K562 (cell line): ENCODE measurements around the gene CAAP1. TPM values are rescaled to one million over a fixed set of nuclear protein-coding genes. Genes with fewer than 3 reads are reported as not detected.

Source experiments
- ATAC-seq: fragments of 200-7000 bp; cut with Tn5 transposase; 3 replicates; pipeline ENCODE4 v1.9.1; 2020; ENCODE audit warnings: moderate library complexity
- BruUV-seq: library from RNA; stranded (reverse); fragments of 400-500 nt; replicated peaks from 2 replicates; lab custom pipeline; 2021; lab: Mats Ljungman, UMichigan
- CTCF ChIA-PET: fragments of 300-600 bp; formaldehyde crosslinking; extraction: SDS; loops from one replicate; lab custom pipeline; 2021; ENCODE audit warnings: low intra/inter-chr PET ratio; lab: Yijun Ruan, JAX
- POLR2A ChIA-PET: fragments of 300-600, 350-650 bp; sonication (Branson Sonifier 250); formaldehyde crosslinking; extraction: SDS; loops from one replicate; lab custom pipeline; 2021; ENCODE audit warnings: antibody characterized with exemption, inconsistent platforms; lab: Yijun Ruan, JAX
- DNase-seq, 4 experiments: peaks; one replicate each; pipeline versions ENCODE4 v3.0.0 to v3.0.0-alpha.2; 2011 to 2018; ENCODE audit warnings: low spot score in 3 of 4, mixed read lengths in 3 of 4; ENCODE audit errors: extremely low read depth in 1 of 4
- FAIRE-seq: peaks from 2 replicates; lab custom pipeline; 2011; peaks lifted over from hg19 to GRCh38; lab: Jason Lieb, UNC
- H2AFZ ChIP-seq: 2 replicates; pipeline ENCODE4 v1.6.0; 2011; ENCODE audit warnings: low read depth, low read length, control low read depth, inconsistent platforms
- H3K27ac ChIP-seq: fragments of 200-600 bp; 3 replicates; pipeline ENCODE4 v1.8.0; 2011; ENCODE audit warnings: low read depth, mild to moderate bottlenecking, control low read depth, inconsistent platforms, low read length, moderate library complexity, mixed read lengths; ENCODE audit errors: extremely low read depth
- H3K27me3 ChIP-seq, 2 experiments: fragments of 300-600 bp in 1 of 2; 2 replicates in 1 of 2; 3 replicates in 1 of 2; pipeline versions ENCODE4 v1.6.0 to v1.8.0; 2011; ENCODE audit warnings: inconsistent platforms in 2 of 2, low read length in 2 of 2, mild to moderate bottlenecking in 1 of 2, mixed read lengths in 1 of 2, moderate library complexity in 1 of 2; ENCODE audit not compliant: control insufficient read depth in 2 of 2, insufficient read depth in 2 of 2
- H3K36me3 ChIP-seq: fragments of 300-600 bp; 3 replicates; pipeline ENCODE4 v1.8.0; 2011; ENCODE audit warnings: mild to moderate bottlenecking, low read length, inconsistent platforms; ENCODE audit not compliant: control insufficient read depth, insufficient read depth
- H3K4me1 ChIP-seq, 2 experiments: fragments of 200-600 bp in 1 of 2; replicated peaks in 1 of 2; 2 replicates in 1 of 2; 3 replicates in 1 of 2; pipeline versions ENCODE4 v1.5.1 to v1.8.0; 2011; ENCODE audit warnings: inconsistent platforms in 2 of 2, low read length in 2 of 2, mild to moderate bottlenecking in 1 of 2, mixed read lengths in 1 of 2, moderate library complexity in 1 of 2; ENCODE audit not compliant: control insufficient read depth in 2 of 2, insufficient read depth in 2 of 2
- H3K4me2 ChIP-seq: 2 replicates; pipeline ENCODE4 v1.6.1; 2011; ENCODE audit warnings: low read length, control low read depth, inconsistent platforms, mixed read lengths; ENCODE audit not compliant: insufficient read depth
- H3K4me3 ChIP-seq: fragments of 200-600 bp; sonication (generic), shearing (Covaris generic); 2 replicates; pipeline ENCODE4 v1.5.1; 2016; ENCODE audit warnings: control low read depth, inconsistent platforms
- H3K79me2 ChIP-seq: fragments of 200-600 bp; 3 replicates; pipeline ENCODE4 v1.8.0; 2011; ENCODE audit warnings: low read length, inconsistent platforms; ENCODE audit not compliant: control insufficient read depth, insufficient read depth
- H3K9ac ChIP-seq, 2 experiments: 2 replicates each; pipeline versions ENCODE4 v1.6.0 to v1.6.1; 2011; ENCODE audit warnings: low read depth in 2 of 2, low read length in 2 of 2, control low read depth in 1 of 2, inconsistent platforms in 1 of 2, mild to moderate bottlenecking in 1 of 2, mixed read lengths in 1 of 2; ENCODE audit not compliant: insufficient read depth in 1 of 2
- H3K9me1 ChIP-seq: one replicate; pipeline ENCODE4 v1.6.0; 2011; ENCODE audit warnings: inconsistent platforms, mild to moderate bottlenecking, low read length, moderate library complexity; ENCODE audit not compliant: control insufficient read depth, insufficient read depth
- H3K9me3 ChIP-seq: replicated peaks from 2 replicates; pipeline ENCODE4 v1.5.1; 2011; ENCODE audit warnings: low read depth, low read length, inconsistent platforms; ENCODE audit not compliant: control insufficient read depth, insufficient read depth
- H4K20me1 ChIP-seq: replicated peaks from 2 replicates; pipeline ENCODE4 v1.6.1; 2011; ENCODE audit warnings: low read length, inconsistent platforms, mixed read lengths; ENCODE audit not compliant: control insufficient read depth, insufficient read depth
- FOXK2 ChIP-seq, 2 experiments: fragments of 450-650 bp; IDR thresholded peaks in 1 of 2; conservative IDR thresholded peaks in 1 of 2; 2 replicates each; pipeline ENCODE4 v1.6.1; 2016; ENCODE audit warnings: low read depth in 2 of 2, mild to moderate bottlenecking in 1 of 2
- KAT7 ChIP-seq: sonication (generic); formaldehyde crosslinking; IDR thresholded peaks from 2 replicates; pipeline ENCODE4 v1.8.0; 2022; ENCODE audit warnings: missing genetic modification reagents, mild to moderate bottlenecking, borderline replicate concordance
- PBX2 ChIP-seq, 2 experiments: IDR thresholded peaks in 1 of 2; conservative IDR thresholded peaks in 1 of 2; 2 replicates each; pipeline ENCODE4 v1.6.1; 2016; ENCODE audit warnings: low read depth in 2 of 2, mild to moderate bottlenecking in 1 of 2, missing compliant biosample characterization in 1 of 2, missing genetic modification characterization in 1 of 2, moderate library complexity in 1 of 2
- PCBP1 ChIP-seq: fragments of 200-400 bp; formaldehyde crosslinking; IDR thresholded peaks from 2 replicates; pipeline ENCODE4 v1.6.1; 2018; ENCODE audit warnings: mild to moderate bottlenecking, low read depth, low read length; ENCODE audit not compliant: poor library complexity, severe bottlenecking
- POLR2AphosphoS2 ChIP-seq: IDR thresholded peaks from 2 replicates; pipeline ENCODE4 v1.6.1; 2012; ENCODE audit warnings: low read length, improper control_type of control experiment
- SMAD2 ChIP-seq: fragments of 150-350 bp; IDR thresholded peaks from 2 replicates; pipeline ENCODE4 v1.6.1; 2014; ENCODE audit warnings: low read depth, mild to moderate bottlenecking, low read length
- SNRNP70 ChIP-seq: fragments of 200-400 bp; formaldehyde crosslinking; optimal IDR thresholded peaks from 2 replicates; pipeline ENCODE3; 2017; ENCODE audit warnings: low read depth, low read length
- SRSF7 ChIP-seq: fragments of 200-400 bp; formaldehyde crosslinking; optimal IDR thresholded peaks from 2 replicates; pipeline ENCODE3; 2017; ENCODE audit warnings: mild to moderate bottlenecking, low read depth, low read length
- TAL1 ChIP-seq: fragments of 450-650 bp; IDR thresholded peaks from 2 replicates; pipeline ENCODE4 v1.6.1; 2016; ENCODE audit warnings: mild to moderate bottlenecking
- ZFP36 ChIP-seq: fragments of 150-350 bp; IDR thresholded peaks from 2 replicates; pipeline ENCODE4 v1.6.1; 2018; ENCODE audit warnings: low read length, low read depth; ENCODE audit not compliant: partially characterized antibody
- ZNF3 ChIP-seq: fragments of 250-450 bp; sonication (Bioruptor Pico); IDR thresholded peaks from 2 replicates; pipeline ENCODE4 v1.5.0; 2021; ENCODE audit warnings: mild to moderate bottlenecking, moderate library complexity
- ZNF778 ChIP-seq: fragments of 450-650 bp; formaldehyde crosslinking; IDR thresholded peaks from 2 replicates; pipeline ENCODE4 v1.4.0; 2020; ENCODE audit warnings: mild to moderate bottlenecking, moderate library complexity
- WGBS: fragments of 100-300 bp; shearing (Covaris generic); methylation state at CpG from one replicate; pipeline ENCODE4 v1.1.6; 2016; ENCODE audit warnings: low coverage, mixed read lengths; ENCODE audit not compliant: insufficient coverage; ENCODE audit errors: missing lambda C conversion rate; 5-methylcytosine and 5-hydroxymethylcytosine counted together
- in situ Hi-C: fragments of 300-500 bp; cut with MboI; formaldehyde crosslinking; loops from 4 replicates; pipeline ENCODE4 v1.15.0; 2018; ENCODE audit warnings: inconsistent platforms, mixed read lengths
- intact Hi-C: fragments of 100-400 bp; cut with micrococcal nuclease; formaldehyde crosslinking; loops from 2 replicates; pipeline ENCODE4 v1.14.2; 2022
- polyA plus RNA-seq, 8 experiments: library from polyadenylated mRNA; depleted of rRNA in 4 of 8; stranded (reverse) in 5 of 8; unstranded in 3 of 8; fragments of >200 nt; fragmentation: Nextera tagmentation in 2 of 8; fragmentation: Illumina TruSeq in 1 of 8; extraction: Ambion mirVana in 2 of 8; extraction: Trizol in 1 of 8; gene quantifications; 2 replicates each; pipeline versions ENCODE4 v1.2.1 to v1.2.3, GENCODE V29; 2011 to 2014; ENCODE audit warnings: inconsistent platforms in 1 of 8, missing spikeins in 1 of 8
- total RNA-seq, 7 experiments: library from RNA; depleted of rRNA in 6 of 7; stranded (reverse); fragments of >200 nt in 6 of 7; fragmentation: Illumina TruSeq in 2 of 7; extraction: Trizol in 2 of 7; gene quantifications; 2 replicates each; pipeline versions ENCODE4 v1.2.1 to v1.2.3, GENCODE V29; 2011 to 2021; ENCODE audit warnings: low replicate concordance in 1 of 7

Gene CAAP1
- total and polyA plus RNA-seq, 9 of the 15 experiments (the other 6 are each of a cell fraction or from before 2014, with no cell fraction given) = 8.9 to 17.4 (median 15.3) TPM

- FAIRE-seq = no peak
- H3K27me3 ChIP-seq = no peaks in the 10 kb centered on the region
- TF ChIP-seq FOXK2 (conservative IDR thresholded peaks at IDR 0.05 in 1 of 2, IDR thresholded peaks at IDR 0.05 in 1 of 2; ENCODE audit: low read depth in 2 of 2) = no peak
- peak; percentile 48 for TF ChIP-seq ZFP36
- TF ChIP-seq, all 486 proteins: peak for 1
- in situ Hi-C loops (no loop called here), intact Hi-C loops (no loop called here)
- CTCF ChIA-PET = no interaction called here
- POLR2A ChIA-PET = no interaction called here
- H2AFZ ChIP-seq = no peak overlapping the region
- H4K20me1 ChIP-seq = no peaks in the 10 kb centered on the region
- DNase-seq = no peak
- no peak for ATAC-seq
- H3K9me3 ChIP-seq = no peaks in the 10 kb centered on the region
- BruUV-seq = no TSS peak
- no peak overlapping the region for H3K27ac ChIP-seq
- no peak overlapping the region for H3K9ac ChIP-seq
- H3K79me2 ChIP-seq = peaks cover 18% of the 10 kb centered on the region
- H3K4me3 ChIP-seq = no peak overlapping the region
- H3K9me1 ChIP-seq = no peaks in the 10 kb centered on the region
- 100% methylated on average over 1 of the region's 3 CpGs for WGBS
- no peaks in the 10 kb centered on the region; a peak in 1 of 5 replicates for H3K4me1 ChIP-seq
- peaks cover 42% of the 10 kb centered on the region; the same call in 1 of the 3 replicates for H3K36me3 ChIP-seq
- no peak overlapping the region for H3K4me2 ChIP-seq
Observed at GRCh38 chr9:26882154-26882553, 10.4 kb downstream of the CAAP1 start.

- peaks cover 31% of the 10 kb centered on the region; the same call in 1 of the 3 replicates for H3K36me3 ChIP-seq
- H4K20me1 ChIP-seq = no peaks in the 10 kb centered on the region
- no peak overlapping the region for H3K9ac ChIP-seq
- in situ Hi-C loops = no loop called here
- no peak overlapping the region for H2AFZ ChIP-seq
- no TSS peak for BruUV-seq
- FAIRE-seq (no peak), DNase-seq (no peak), ATAC-seq (no peak)
- no peak overlapping the region for H3K27ac ChIP-seq
- H3K4me3 ChIP-seq = no peak overlapping the region
- H3K4me1 ChIP-seq = no peaks in the 10 kb centered on the region
- ChIA-PET POLR2A (interaction anchor here (0.6 kb wide), 1 partner anchor 11 kb away, joined by 3 read pairs; no protein-coding TSS in a partner anchor), CTCF (no interaction called here)
- peaks cover under 1% of the 10 kb centered on the region; the same call in 1 of the 3 replicates for H3K79me2 ChIP-seq
- H3K27me3 ChIP-seq = no peaks in the 10 kb centered on the region
- no peaks in the 10 kb centered on the region for H3K9me1 ChIP-seq
- H3K9me3 ChIP-seq = no peaks in the 10 kb centered on the region
- no peak overlapping the region for H3K4me2 ChIP-seq
- intact Hi-C loops = no loop called here
- no CpG with 5 or more reads among the region's 4 CpGs for WGBS
- TF ChIP-seq SNRNP70 (no peak), POLR2AphosphoS2 (no peak), PCBP1 (no peak), ZNF3 (CRISPR knock-in tag) (no peak), SMAD2 (no peak), PBX2 (CRISPR knock-in tag; IDR thresholded peaks at IDR 0.05; ENCODE audit: low read depth) (no peak), PBX2 (tag; conservative IDR thresholded peaks at IDR 0.05; ENCODE audit: low read depth) (no peak), ZNF778 (CRISPR knock-in tag) (no peak), SRSF7 (no peak), TAL1 (no peak), KAT7 (CRISPR knock-in tag) (no peak)
Observed at GRCh38 chr9:26880262-26880661, 12.3 kb downstream of the CAAP1 start.
